ENCODE data around the gene CLPTM1L.

DNA sequence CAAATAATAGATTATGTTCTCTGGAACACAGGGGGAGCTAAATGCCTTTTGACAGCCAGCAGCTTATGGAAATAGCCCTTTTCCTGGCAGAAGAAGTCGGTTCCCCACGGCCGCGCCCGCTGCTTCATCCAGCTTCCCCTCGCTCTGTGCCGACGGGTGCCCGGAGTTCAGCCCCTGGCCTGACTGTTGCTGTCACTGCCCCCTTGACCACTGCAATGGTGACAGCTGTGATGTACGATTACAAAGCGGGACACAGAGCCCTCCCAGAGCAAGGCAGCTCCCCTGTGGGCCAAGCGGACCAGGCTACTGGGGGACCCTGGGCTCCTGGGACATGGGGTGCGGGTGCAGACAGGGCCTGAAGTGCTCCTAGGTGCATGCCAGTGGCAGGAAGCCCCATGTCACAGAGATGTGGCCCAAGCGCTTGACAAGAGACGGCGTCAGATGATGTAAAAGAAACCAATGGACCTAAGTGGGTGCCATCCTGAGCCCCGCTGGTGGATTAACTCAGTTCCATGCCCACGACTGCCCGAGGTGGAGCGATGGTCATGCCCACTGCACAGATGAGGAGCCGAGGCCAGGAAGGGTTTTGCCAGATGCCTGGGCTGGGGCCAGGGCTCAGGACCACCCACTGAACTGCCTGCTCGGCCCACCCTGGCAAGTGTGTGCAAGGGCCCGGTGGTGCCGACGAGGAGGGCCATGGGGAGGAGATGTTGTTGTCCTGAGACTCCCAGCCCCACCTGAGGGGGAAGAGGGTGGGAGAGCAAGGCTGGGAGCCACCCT lies 13.2 kb upstream of the CLPTM1L start:
- TF ChIP-seq, protein P1, sequence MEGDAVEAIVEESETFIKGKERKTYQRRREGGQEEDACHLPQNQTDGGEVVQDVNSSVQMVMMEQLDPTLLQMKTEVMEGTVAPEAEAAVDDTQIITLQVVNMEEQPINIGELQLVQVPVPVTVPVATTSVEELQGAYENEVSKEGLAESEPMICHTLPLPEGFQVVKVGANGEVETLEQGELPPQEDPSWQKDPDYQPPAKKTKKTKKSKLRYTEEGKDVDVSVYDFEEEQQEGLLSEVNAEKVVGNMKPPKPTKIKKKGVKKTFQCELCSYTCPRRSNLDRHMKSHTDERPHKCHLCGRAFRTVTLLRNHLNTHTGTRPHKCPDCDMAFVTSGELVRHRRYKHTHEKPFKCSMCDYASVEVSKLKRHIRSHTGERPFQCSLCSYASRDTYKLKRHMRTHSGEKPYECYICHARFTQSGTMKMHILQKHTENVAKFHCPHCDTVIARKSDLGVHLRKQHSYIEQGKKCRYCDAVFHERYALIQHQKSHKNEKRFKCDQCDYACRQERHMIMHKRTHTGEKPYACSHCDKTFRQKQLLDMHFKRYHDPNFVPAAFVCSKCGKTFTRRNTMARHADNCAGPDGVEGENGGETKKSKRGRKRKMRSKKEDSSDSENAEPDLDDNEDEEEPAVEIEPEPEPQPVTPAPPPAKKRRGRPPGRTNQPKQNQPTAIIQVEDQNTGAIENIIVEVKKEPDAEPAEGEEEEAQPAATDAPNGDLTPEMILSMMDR (conservative IDR thresholded peaks at IDR 0.05; ENCODE audit: low read length), result no peak
- no peak for TF ChIP-seq EZH2phosphoT487 (IDR thresholded peaks at IDR 0.05; ENCODE audit: borderline replicate concordance, low read depth, low read length)
